ENCODE data around the gene PDHX.

The PDHX gene

GRCh38 chr11:34964610-34965331, 48.4 kb downstream of the PDHX start:
- Histone ChIP-seq H3K18ac (ENCODE audit: low read length) (no peak overlapping the region), H2AFZ (ENCODE audit: low read length) (no peak overlapping the region), H3K4ac (ENCODE audit: low read length) (no peak overlapping the region), H3K9me3 (replicated peaks in 1 of 2; ENCODE audit: control insufficient read depth in 2 of 2, insufficient read depth in 1 of 2, low read depth in 1 of 2, low read length in 2 of 2) (no peaks in the 10 kb centered on the region), H2BK12ac (ENCODE audit: low read length) (no peak overlapping the region), H3K14ac (ENCODE audit: low read length) (no peak overlapping the region), H3K79me1 (ENCODE audit: low read depth, low read length) (no peaks in the 10 kb centered on the region), H2BK5ac (ENCODE audit: low read length) (no peak overlapping the region), H3K4me3 (ENCODE audit: low read length in 2 of 2) (no peak overlapping the region), H2AK5ac (ENCODE audit: low read depth, low read length) (no peak overlapping the region), H3K4me2 (ENCODE audit: insufficient read depth, low read length, poor library complexity, severe bottlenecking) (no peak overlapping the region), H3K27ac (replicated peaks; ENCODE audit: low read length) (no peak overlapping the region), H3K36me3 (replicated peaks in 1 of 2; ENCODE audit: control insufficient read depth in 2 of 2, insufficient read depth in 2 of 2, low read length in 2 of 2) (peaks cover 2 to 75% of the 10 kb centered on the region in 2 donors), H3K27me3 (ENCODE audit: control insufficient read depth in 3 of 3, insufficient read depth in 3 of 3, low read depth in 1 of 3, low read length in 3 of 3) (no peaks in the 10 kb centered on the region), H3K23ac (ENCODE audit: low read depth, low read length, poor library complexity) (no peak overlapping the region), H4K8ac (ENCODE audit: low read depth, low read length) (no peak overlapping the region), H4K91ac (ENCODE audit: low read depth, low read length, poor library complexity) (no peak overlapping the region), H3K4me1 (ENCODE audit: control insufficient read depth in 2 of 2, insufficient read depth in 1 of 2, low read depth in 1 of 2, low read length in 2 of 2) (no peaks in the 10 kb centered on the region), H3K9ac (ENCODE audit: low read depth, low read length, poor library complexity) (no peak overlapping the region), H2BK15ac (ENCODE audit: low read length) (no peak overlapping the region), H2BK120ac (ENCODE audit: low read depth, low read length) (no peak overlapping the region)
- no peak for DNase-seq (ENCODE audit: low spot score)
- no CpG with 5 or more reads among the region's 3 CpGs for WGBS, 2 donors (ENCODE audit: extremely low coverage in 2 of 2, insufficient read length in 2 of 2, insufficient replicate concordance in 1 of 2)

GRCh38 chr11:34968862-34969261, 52.4 kb downstream of the PDHX start:
- Histone ChIP-seq H4K91ac (ENCODE audit: low read depth, low read length, poor library complexity) (no peak overlapping the region), H3K14ac (ENCODE audit: low read length) (no peak overlapping the region), H2AK5ac (ENCODE audit: low read depth, low read length) (no peak overlapping the region), H4K8ac (ENCODE audit: low read depth, low read length) (no peak overlapping the region), H3K9ac (ENCODE audit: low read depth, low read length, poor library complexity) (no peak overlapping the region), H2AFZ (ENCODE audit: low read length) (no peak overlapping the region), H2BK120ac (ENCODE audit: low read depth, low read length) (no peak overlapping the region), H3K23ac (ENCODE audit: low read depth, low read length, poor library complexity) (no peak overlapping the region), H3K27me3 (ENCODE audit: control insufficient read depth in 3 of 3, insufficient read depth in 3 of 3, low read depth in 1 of 3, low read length in 3 of 3) (no peaks in the 10 kb centered on the region), H2BK15ac (ENCODE audit: low read length) (no peak overlapping the region), H3K36me3 (replicated peaks in 1 of 2; ENCODE audit: control insufficient read depth in 2 of 2, insufficient read depth in 2 of 2, low read length in 2 of 2) (peaks cover 2 to 86% of the 10 kb centered on the region in 2 donors), H3K18ac (ENCODE audit: low read length) (no peak overlapping the region), H3K27ac (replicated peaks; ENCODE audit: low read length) (no peak overlapping the region), H3K4me3 (ENCODE audit: low read length in 2 of 2) (no peak overlapping the region), H2BK12ac (ENCODE audit: low read length) (no peak overlapping the region), H3K79me1 (ENCODE audit: low read depth, low read length) (no peaks in the 10 kb centered on the region), H3K9me3 (replicated peaks in 1 of 2; ENCODE audit: control insufficient read depth in 2 of 2, insufficient read depth in 1 of 2, low read depth in 1 of 2, low read length in 2 of 2) (peaks cover 0 to 12% of the 10 kb centered on the region in 2 donors), H3K4ac (ENCODE audit: low read length) (no peak overlapping the region), H3K4me2 (ENCODE audit: insufficient read depth, low read length, poor library complexity, severe bottlenecking) (no peak overlapping the region), H3K4me1 (ENCODE audit: control insufficient read depth in 2 of 2, insufficient read depth in 1 of 2, low read depth in 1 of 2, low read length in 2 of 2) (no peaks in the 10 kb centered on the region), H2BK5ac (ENCODE audit: low read length) (no peak overlapping the region)
- WGBS, 2 donors (ENCODE audit: extremely low coverage in 2 of 2, insufficient read length in 2 of 2, insufficient replicate concordance in 1 of 2), result no CpG with 5 or more reads among the region's 4 CpGs
- DNase-seq (ENCODE audit: low spot score), result no peak

GRCh38 chr11:34970033-34970432, 53.6 kb downstream of the PDHX start:
- Histone ChIP-seq H4K8ac (ENCODE audit: low read depth, low read length) (no peak overlapping the region), H3K14ac (ENCODE audit: low read length) (no peak overlapping the region), H3K4me3 (ENCODE audit: low read length in 2 of 2) (no peak overlapping the region), H3K27ac (replicated peaks; ENCODE audit: low read length) (no peak overlapping the region), H2AK5ac (ENCODE audit: low read depth, low read length) (no peak overlapping the region), H3K9me3 (replicated peaks in 1 of 2; ENCODE audit: control insufficient read depth in 2 of 2, insufficient read depth in 1 of 2, low read depth in 1 of 2, low read length in 2 of 2) (peaks cover 0 to 15% of the 10 kb centered on the region in 2 donors), H3K27me3 (ENCODE audit: control insufficient read depth in 3 of 3, insufficient read depth in 3 of 3, low read depth in 1 of 3, low read length in 3 of 3) (no peaks in the 10 kb centered on the region), H3K4me1 (ENCODE audit: control insufficient read depth in 2 of 2, insufficient read depth in 1 of 2, low read depth in 1 of 2, low read length in 2 of 2) (no peaks in the 10 kb centered on the region), H3K18ac (ENCODE audit: low read length) (no peak overlapping the region), H4K91ac (ENCODE audit: low read depth, low read length, poor library complexity) (no peak overlapping the region), H3K79me1 (ENCODE audit: low read depth, low read length) (peaks cover 3% of the 10 kb centered on the region), H2AFZ (ENCODE audit: low read length) (no peak overlapping the region), H3K4ac (ENCODE audit: low read length) (no peak overlapping the region), H3K23ac (ENCODE audit: low read depth, low read length, poor library complexity) (no peak overlapping the region), H2BK15ac (ENCODE audit: low read length) (no peak overlapping the region), H3K36me3 (replicated peaks in 1 of 2; ENCODE audit: control insufficient read depth in 2 of 2, insufficient read depth in 2 of 2, low read length in 2 of 2) (peaks cover 2 to 95% of the 10 kb centered on the region in 2 donors), H2BK120ac (ENCODE audit: low read depth, low read length) (no peak overlapping the region), H3K4me2 (ENCODE audit: insufficient read depth, low read length, poor library complexity, severe bottlenecking) (no peak overlapping the region), H2BK12ac (ENCODE audit: low read length) (no peak overlapping the region), H2BK5ac (ENCODE audit: low read length) (no peak overlapping the region), H3K9ac (ENCODE audit: low read depth, low read length, poor library complexity) (no peak overlapping the region)
- no CpG with 5 or more reads among the region's 3 CpGs for WGBS, 2 donors (ENCODE audit: extremely low coverage in 2 of 2, insufficient read length in 2 of 2, insufficient replicate concordance in 1 of 2)
- DNase-seq (ENCODE audit: low spot score), result no peak

- Histone ChIP-seq H3K79me1 (ENCODE audit: low read depth, low read length) (peaks cover 3% of the 10 kb centered on the region), H3K18ac (ENCODE audit: low read length) (no peak overlapping the region), H2BK120ac (ENCODE audit: low read depth, low read length) (no peak overlapping the region), H3K23ac (ENCODE audit: low read depth, low read length, poor library complexity) (no peak overlapping the region), H3K4ac (ENCODE audit: low read length) (no peak overlapping the region), H3K4me1 (ENCODE audit: control insufficient read depth in 2 of 2, insufficient read depth in 1 of 2, low read depth in 1 of 2, low read length in 2 of 2) (no peaks in the 10 kb centered on the region), H2BK15ac (ENCODE audit: low read length) (no peak overlapping the region), H3K4me2 (ENCODE audit: insufficient read depth, low read length, poor library complexity, severe bottlenecking) (no peak overlapping the region), H3K14ac (ENCODE audit: low read length) (no peak overlapping the region), H2AK5ac (ENCODE audit: low read depth, low read length) (no peak overlapping the region), H2AFZ (ENCODE audit: low read length) (no peak overlapping the region), H4K8ac (ENCODE audit: low read depth, low read length) (no peak overlapping the region), H4K91ac (ENCODE audit: low read depth, low read length, poor library complexity) (no peak overlapping the region), H3K27ac (replicated peaks; ENCODE audit: low read length) (no peak overlapping the region), H3K27me3 (ENCODE audit: control insufficient read depth in 3 of 3, insufficient read depth in 3 of 3, low read depth in 1 of 3, low read length in 3 of 3) (no peaks in the 10 kb centered on the region), H3K36me3 (replicated peaks in 1 of 2; ENCODE audit: control insufficient read depth in 2 of 2, insufficient read depth in 2 of 2, low read length in 2 of 2) (peaks cover 3 to 95% of the 10 kb centered on the region in 2 donors), H3K9ac (ENCODE audit: low read depth, low read length, poor library complexity) (no peak overlapping the region), H3K4me3 (ENCODE audit: low read length in 2 of 2) (no peak overlapping the region), H2BK12ac (ENCODE audit: low read length) (no peak overlapping the region), H2BK5ac (ENCODE audit: low read length) (no peak overlapping the region), H3K9me3 (replicated peaks in 1 of 2; ENCODE audit: control insufficient read depth in 2 of 2, insufficient read depth in 1 of 2, low read depth in 1 of 2, low read length in 2 of 2) (peaks cover 0 to 15% of the 10 kb centered on the region in 2 donors)
- DNase-seq (ENCODE audit: low spot score), result no peak
Observed at GRCh38 chr11:34970480-34970879, 54.1 kb downstream of the PDHX start.
